DND-41 (cell line): ENCODE data around the gene MGME1.

Experiments used
- ATAC-seq: fragments of 200-7000 bp; cut with Tn5 transposase; 3 replicates; pipeline ENCODE4 v1.9.1; 2021; ENCODE audit warnings: low read depth; ENCODE audit not compliant: insufficient read depth
- DNase-seq: peaks from one replicate; pipeline ENCODE4 v3.0.0-alpha.2; 2020
- H2AFZ ChIP-seq: 2 replicates; pipeline ENCODE4 v1.6.0; 2012; ENCODE audit warnings: low read depth, low read length
- H3K27ac ChIP-seq: 2 replicates; pipeline ENCODE4 v1.5.1; 2012; ENCODE audit warnings: low read length, inconsistent platforms
- H3K27me3 ChIP-seq: fragments of 200-600 bp; sonication (generic); 2 replicates; pipeline ENCODE4 v1.6.0; 2012; ENCODE audit warnings: low read length, mild to moderate bottlenecking, inconsistent platforms; ENCODE audit not compliant: insufficient read depth, poor library complexity
- H3K36me3 ChIP-seq: 2 replicates; pipeline ENCODE4 v1.5.1; 2012; ENCODE audit warnings: low read length, inconsistent platforms; ENCODE audit not compliant: insufficient read depth
- H3K4me1 ChIP-seq: 2 replicates; pipeline ENCODE4 v1.5.1; 2012; ENCODE audit warnings: mild to moderate bottlenecking, low read length; ENCODE audit not compliant: insufficient read depth
- H3K4me2 ChIP-seq: 2 replicates; pipeline ENCODE4 v1.6.0; 2012; ENCODE audit warnings: mild to moderate bottlenecking, moderate library complexity, low read length, inconsistent platforms; ENCODE audit not compliant: insufficient read depth
- H3K4me3 ChIP-seq, 2 experiments: fragments of 200-600 bp in 1 of 2; shearing (Covaris generic) in 1 of 2; 2 replicates each; pipeline ENCODE4 v1.5.1; 2012 to 2016; ENCODE audit warnings: inconsistent platforms in 2 of 2, low read length in 2 of 2, mild to moderate bottlenecking in 2 of 2, low read depth in 1 of 2, moderate library complexity in 1 of 2
- H3K79me2 ChIP-seq: 2 replicates; pipeline ENCODE4 v1.6.0; 2012; ENCODE audit warnings: low read length, inconsistent platforms; ENCODE audit not compliant: insufficient read depth
- H3K9ac ChIP-seq: 2 replicates; pipeline ENCODE4 v1.6.0; 2012; ENCODE audit warnings: low read depth, mild to moderate bottlenecking, inconsistent platforms, low read length, moderate library complexity
- H3K9me3 ChIP-seq: 2 replicates; pipeline ENCODE4 v1.5.1; 2012; ENCODE audit warnings: low read length, moderate library complexity, mild to moderate bottlenecking, inconsistent platforms; ENCODE audit not compliant: insufficient read depth, severe bottlenecking
- H4K20me1 ChIP-seq: 2 replicates; pipeline ENCODE4 v1.6.0; 2012; ENCODE audit warnings: low read length; ENCODE audit not compliant: insufficient read depth
- EZH2 ChIP-seq: IDR thresholded peaks from 3 replicates; pipeline ENCODE4 v1.6.1; 2012; ENCODE audit warnings: borderline replicate concordance, low read depth, mild to moderate bottlenecking, moderate library complexity, low read length, inconsistent platforms; ENCODE audit not compliant: severe bottlenecking
- TF ChIP-seq, protein P1 (sequence below): IDR thresholded peaks from 2 replicates; pipeline ENCODE4 v1.5.1; 2012; ENCODE audit warnings: borderline replicate concordance, low read length, moderate library complexity, mild to moderate bottlenecking; ENCODE audit not compliant: poor library complexity, severe bottlenecking; ENCODE audit errors: extremely low read depth

The MGME1 gene

GRCh38 chr20:18004384-18005031 is 35.7 kb downstream of the MGME1 start:
- no peaks in the 10 kb centered on the region for H3K27me3 ChIP-seq
- no peak overlapping the region for H3K4me2 ChIP-seq
- no peak overlapping the region for H2AFZ ChIP-seq
- no peaks in the 10 kb centered on the region for H3K9me3 ChIP-seq
- no peaks in the 10 kb centered on the region for H3K4me1 ChIP-seq
- ATAC-seq (no peak), DNase-seq (no peak)
- H4K20me1 ChIP-seq: no peaks in the 10 kb centered on the region; the same call in 1 of the 2 replicates
- no peaks in the 10 kb centered on the region for H3K36me3 ChIP-seq
- H3K79me2 ChIP-seq: no peaks in the 10 kb centered on the region
- no peak overlapping the region for H3K4me3 ChIP-seq
- H3K9ac ChIP-seq: no peak overlapping the region
- H3K27ac ChIP-seq: no peak overlapping the region
- TF ChIP-seq, protein P1, sequence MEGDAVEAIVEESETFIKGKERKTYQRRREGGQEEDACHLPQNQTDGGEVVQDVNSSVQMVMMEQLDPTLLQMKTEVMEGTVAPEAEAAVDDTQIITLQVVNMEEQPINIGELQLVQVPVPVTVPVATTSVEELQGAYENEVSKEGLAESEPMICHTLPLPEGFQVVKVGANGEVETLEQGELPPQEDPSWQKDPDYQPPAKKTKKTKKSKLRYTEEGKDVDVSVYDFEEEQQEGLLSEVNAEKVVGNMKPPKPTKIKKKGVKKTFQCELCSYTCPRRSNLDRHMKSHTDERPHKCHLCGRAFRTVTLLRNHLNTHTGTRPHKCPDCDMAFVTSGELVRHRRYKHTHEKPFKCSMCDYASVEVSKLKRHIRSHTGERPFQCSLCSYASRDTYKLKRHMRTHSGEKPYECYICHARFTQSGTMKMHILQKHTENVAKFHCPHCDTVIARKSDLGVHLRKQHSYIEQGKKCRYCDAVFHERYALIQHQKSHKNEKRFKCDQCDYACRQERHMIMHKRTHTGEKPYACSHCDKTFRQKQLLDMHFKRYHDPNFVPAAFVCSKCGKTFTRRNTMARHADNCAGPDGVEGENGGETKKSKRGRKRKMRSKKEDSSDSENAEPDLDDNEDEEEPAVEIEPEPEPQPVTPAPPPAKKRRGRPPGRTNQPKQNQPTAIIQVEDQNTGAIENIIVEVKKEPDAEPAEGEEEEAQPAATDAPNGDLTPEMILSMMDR: no peak
- TF ChIP-seq EZH2: no peak

GRCh38 chr20:18005170-18005989 is 36.6 kb downstream of the MGME1 start:
- H3K27ac ChIP-seq: no peak overlapping the region
- no peak overlapping the region for H3K4me3 ChIP-seq
- H3K9ac ChIP-seq: no peak overlapping the region
- H3K4me2 ChIP-seq: no peak overlapping the region
- no peaks in the 10 kb centered on the region; the same call in 1 of the 2 replicates for H4K20me1 ChIP-seq
- DNase-seq (no peak), ATAC-seq (no peak)
- H3K9me3 ChIP-seq: no peaks in the 10 kb centered on the region
- no peaks in the 10 kb centered on the region for H3K27me3 ChIP-seq
- no peaks in the 10 kb centered on the region for H3K4me1 ChIP-seq
- H3K79me2 ChIP-seq: no peaks in the 10 kb centered on the region
- H2AFZ ChIP-seq: no peak overlapping the region
- TF ChIP-seq, protein P1: no peak
- TF ChIP-seq EZH2: no peak
- no peaks in the 10 kb centered on the region for H3K36me3 ChIP-seq

- H4K20me1 ChIP-seq: no peaks in the 10 kb centered on the region; the same call in 1 of the 2 replicates
- no peaks in the 10 kb centered on the region for H3K9me3 ChIP-seq
- H3K4me2 ChIP-seq: no peak overlapping the region
- no peaks in the 10 kb centered on the region for H3K27me3 ChIP-seq
- H3K79me2 ChIP-seq: no peaks in the 10 kb centered on the region
- ATAC-seq (no peak), DNase-seq (no peak)
- no peak overlapping the region for H3K27ac ChIP-seq
- no peak overlapping the region for H3K9ac ChIP-seq
- H3K36me3 ChIP-seq: no peaks in the 10 kb centered on the region
- H2AFZ ChIP-seq: no peak overlapping the region
- H3K4me1 ChIP-seq: no peaks in the 10 kb centered on the region
- TF ChIP-seq, protein P1: no peak
- TF ChIP-seq EZH2: no peak
- H3K4me3 ChIP-seq: no peak overlapping the region
These were observed 37.2 kb downstream of the MGME1 start for GRCh38 chr20:18005990-18006364.
